Fibroblast of the aortic adventitia (primary cell): ENCODE results near the gene TSPAN14. TPM values are rescaled to one million over a fixed set of nuclear protein-coding genes. Genes with fewer than 3 reads are reported as not detected.

Source experiments
- DNase-seq: peaks from one replicate; pipeline ENCODE4 v3.0.0-alpha.2; 2010; ENCODE audit warnings: low read depth
- H3K4me3 ChIP-seq: 2 replicates; pipeline ENCODE4 v1.5.1; 2011; ENCODE audit warnings: low read depth, mild to moderate bottlenecking, control low read depth, low read length, moderate library complexity
- CTCF ChIP-seq: IDR thresholded peaks from 2 replicates; pipeline ENCODE4 v1.5.1; 2011; ENCODE audit warnings: mild to moderate bottlenecking, low read length, control low read depth, inconsistent platforms; ENCODE audit not compliant: insufficient read depth
- total RNA-seq: library from RNA; depleted of rRNA; stranded (reverse); fragments of >200 nt; gene quantifications from 2 replicates; pipeline ENCODE4 v1.2.3, GENCODE V29; 2012; ENCODE audit warnings: low replicate concordance

Gene TSPAN14
- total RNA-seq, 1 donor = 21.3 TPM

- no peak overlapping the region for H3K4me3 ChIP-seq
- DNase-seq = no peak
- TF ChIP-seq CTCF = no peak
Measured at GRCh38 chr10:80520661-80521470, 66.8 kb downstream of the TSPAN14 start.

GRCh38 chr10:80522756-80523363 is 68.8 kb downstream of the TSPAN14 start:
- TF ChIP-seq CTCF = no peak
- H3K4me3 ChIP-seq = no peak overlapping the region
- DNase-seq = no peak

GRCh38 chr10:80523773-80524172 is 69.7 kb downstream of the TSPAN14 start:
- H3K4me3 ChIP-seq = no peak overlapping the region
- no peak for TF ChIP-seq CTCF
- DNase-seq = no peak

GRCh38 chr10:80524190-80524909 is 70.2 kb downstream of the TSPAN14 start:
- no peak overlapping the region for H3K4me3 ChIP-seq
- TF ChIP-seq CTCF = no peak
- no peak for DNase-seq

- no peak for DNase-seq
- no peak for TF ChIP-seq CTCF
- H3K4me3 ChIP-seq = no peak overlapping the region
Measured at GRCh38 chr10:80526218-80526617, 72.1 kb downstream of the TSPAN14 start.

GRCh38 chr10:80526742-80527141 is 72.6 kb downstream of the TSPAN14 start:
- DNase-seq = no peak
- no peak overlapping the region for H3K4me3 ChIP-seq
- no peak for TF ChIP-seq CTCF
